ENCODE measurements around the gene CTCFL. TPM values are rescaled to one million over a fixed set of nuclear protein-coding genes. Genes with fewer than 3 reads are reported as not detected.

CTCFL gene
- total RNA-seq, 1 donor, result not detected

DNA sequence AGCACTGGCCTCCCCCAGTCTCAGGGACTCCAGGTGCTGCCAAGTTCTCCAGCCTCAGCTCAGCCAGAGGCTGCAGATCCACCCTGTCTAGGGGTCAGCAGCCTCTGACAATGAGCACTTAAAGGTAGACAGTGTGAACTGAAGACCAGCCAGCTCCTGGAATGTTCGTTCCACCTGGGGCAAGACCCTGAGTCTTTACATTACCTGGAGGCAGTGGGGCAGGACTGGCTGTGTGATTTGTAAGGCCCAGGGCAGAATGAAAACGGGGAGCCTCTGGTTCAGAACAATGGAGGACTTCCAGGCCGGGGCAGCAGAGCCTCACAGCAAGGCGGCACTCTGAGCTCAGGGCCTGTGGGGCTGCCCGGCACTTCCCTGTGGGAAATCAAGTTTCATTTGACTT, 65.0 kb downstream of the CTCFL start:
- no peak overlapping the region for H3K4me3 ChIP-seq (ENCODE audit: low read depth, low read length)
- no peak for DNase-seq (ENCODE audit: low read depth)
- no peak for TF ChIP-seq CTCF (IDR thresholded peaks at IDR 0.05; ENCODE audit: insufficient read depth, low read depth, low read length)

DNA sequence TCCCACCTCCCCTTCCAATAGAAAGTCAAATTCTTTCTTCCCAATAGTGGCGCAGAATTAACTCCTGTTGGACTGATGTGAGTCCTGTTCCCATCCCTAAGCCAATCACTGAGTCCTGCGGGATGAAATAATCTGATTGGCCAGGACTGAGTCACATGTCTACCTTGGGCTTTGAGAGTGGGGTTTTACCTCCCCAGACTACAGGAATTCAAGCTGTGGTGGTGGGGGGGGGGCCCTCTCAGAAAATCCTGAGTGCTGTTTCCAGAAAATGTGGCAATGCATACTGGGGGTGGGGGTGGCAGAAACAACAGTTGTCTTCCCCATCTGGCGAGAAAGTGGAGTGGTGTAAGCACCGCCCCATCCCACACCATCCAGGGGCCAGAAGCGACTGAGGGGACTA, 65.7 kb downstream of the CTCFL start:
- no peak for DNase-seq (ENCODE audit: low read depth)

DNA sequence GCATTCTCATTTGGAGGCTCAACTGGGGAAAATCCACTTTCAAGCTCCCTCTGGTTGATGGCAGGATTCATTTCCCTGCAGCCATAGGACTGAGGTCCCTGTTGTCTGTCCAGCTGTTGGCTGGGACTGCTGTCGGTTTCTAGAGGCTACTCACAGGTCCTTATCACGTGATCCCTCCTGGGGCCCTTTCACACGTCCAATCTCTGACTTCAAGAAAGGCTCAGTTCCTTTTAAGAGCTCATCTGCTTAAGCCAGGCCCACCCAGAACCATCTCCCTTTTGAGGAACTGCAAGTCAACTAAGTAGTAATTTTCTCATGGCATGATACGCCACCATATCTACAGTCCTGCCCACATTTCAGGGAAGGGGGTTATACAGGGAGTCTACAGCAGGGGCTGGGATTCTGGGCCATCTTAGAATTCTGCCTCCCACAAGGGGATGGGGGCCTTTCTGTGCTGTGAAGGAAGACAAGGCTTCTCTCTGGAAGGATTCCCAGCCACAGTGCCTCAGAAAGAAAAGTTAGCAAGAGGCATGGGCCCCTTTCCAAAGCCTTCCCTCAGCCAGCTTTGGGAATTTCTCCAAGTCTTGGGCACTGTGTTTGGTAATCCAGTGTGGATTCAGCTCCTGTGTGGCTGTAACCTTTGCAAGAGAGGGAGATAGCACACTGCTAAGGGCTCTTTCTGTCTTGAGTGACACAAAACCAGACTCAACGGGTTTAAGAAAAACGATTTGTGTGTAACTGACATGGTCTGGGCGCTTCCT, 66.4 kb downstream of the CTCFL start:
- no peak for TF ChIP-seq CTCF (IDR thresholded peaks at IDR 0.05; ENCODE audit: insufficient read depth, low read depth, low read length)
- no peak overlapping the region for H3K4me3 ChIP-seq (ENCODE audit: low read depth, low read length)
- DNase-seq (ENCODE audit: low read depth), result no peak

More for the DNA sequence above, 65.7 kb downstream of the CTCFL start:
- TF ChIP-seq CTCF (IDR thresholded peaks at IDR 0.05; ENCODE audit: insufficient read depth, low read depth, low read length), result no peak
- H3K4me3 ChIP-seq (ENCODE audit: low read depth, low read length), result no peak overlapping the region

- no peak overlapping the region for H3K4me3 ChIP-seq (ENCODE audit: low read depth, low read length)
- TF ChIP-seq CTCF (IDR thresholded peaks at IDR 0.05; ENCODE audit: insufficient read depth, low read depth, low read length), result no peak
- no peak for DNase-seq (ENCODE audit: low read depth)
These were observed 67.5 kb downstream of the CTCFL start for GRCh38 chr20:57457243-57458095.

GRCh38 chr20:57456116-57456515, 68.8 kb downstream of the CTCFL start:
- no peak overlapping the region for H3K4me3 ChIP-seq (ENCODE audit: low read depth, low read length)
- TF ChIP-seq CTCF (IDR thresholded peaks at IDR 0.05; ENCODE audit: insufficient read depth, low read depth, low read length), result no peak
- no peak for DNase-seq (ENCODE audit: low read depth)

- no peak for DNase-seq (ENCODE audit: low read depth)
- H3K4me3 ChIP-seq (ENCODE audit: low read depth, low read length), result no peak overlapping the region
- no peak for TF ChIP-seq CTCF (IDR thresholded peaks at IDR 0.05; ENCODE audit: insufficient read depth, low read depth, low read length)
These were observed 69.6 kb downstream of the CTCFL start for GRCh38 chr20:57455386-57455785.
